Fibroblast of lung (primary cell): ENCODE data around the gene LYZL4. TPM values are rescaled to one million over a fixed set of nuclear protein-coding genes. Genes with fewer than 3 reads are reported as not detected.

Experiments
- DNase-seq, 2 donors: peaks; one replicate each; pipeline versions ENCODE4 v3.0.0 to v3.0.0-alpha.2; 2010; ENCODE audit warnings: low read depth in 2 of 2
- H2AFZ ChIP-seq: 2 replicates; pipeline ENCODE4 v1.5.1; 2012; ENCODE audit warnings: low read length, control low read depth, inconsistent platforms
- H3K27ac ChIP-seq: 2 replicates; pipeline ENCODE4 v1.5.1; 2011; ENCODE audit warnings: low read length, control low read depth; ENCODE audit not compliant: insufficient read depth
- H3K27me3 ChIP-seq: 2 replicates; pipeline ENCODE4 v1.5.1; 2011; ENCODE audit warnings: mild to moderate bottlenecking, low read length; ENCODE audit not compliant: control insufficient read depth, insufficient read depth
- H3K36me3 ChIP-seq: 2 replicates; pipeline ENCODE4 v1.5.1; 2011; ENCODE audit warnings: low read length; ENCODE audit not compliant: control insufficient read depth, insufficient read depth
- H3K4me1 ChIP-seq: 2 replicates; pipeline ENCODE4 v1.5.1; 2011; ENCODE audit warnings: low read length; ENCODE audit not compliant: control insufficient read depth, insufficient read depth; ENCODE audit errors: extremely low read depth
- H3K4me2 ChIP-seq: 2 replicates; pipeline ENCODE4 v1.5.1; 2011; ENCODE audit warnings: low read length, control low read depth; ENCODE audit not compliant: insufficient read depth; ENCODE audit errors: extremely low read depth
- H3K4me3 ChIP-seq, 4 experiments: fragments of 200-600 bp in 1 of 4; sonication (generic) in 1 of 4; replicated peaks in 1 of 4; 2 replicates each; pipeline ENCODE4 v1.5.1; 2011 to 2016; ENCODE audit warnings: low read length in 4 of 4, low read depth in 3 of 4, mild to moderate bottlenecking in 3 of 4, control low read depth in 2 of 4, inconsistent platforms in 1 of 4, mixed read lengths in 1 of 4; ENCODE audit not compliant: insufficient read depth in 1 of 4; ENCODE audit errors: control extremely low read depth in 1 of 4
- H3K79me2 ChIP-seq: 2 replicates; pipeline ENCODE4 v1.5.1; 2012; ENCODE audit warnings: mild to moderate bottlenecking, low read length, inconsistent platforms; ENCODE audit not compliant: control insufficient read depth, insufficient read depth
- H3K9ac ChIP-seq: 2 replicates; pipeline ENCODE4 v1.5.1; 2011; ENCODE audit warnings: mild to moderate bottlenecking, low read length, control low read depth; ENCODE audit not compliant: insufficient read depth
- H3K9me3 ChIP-seq: 2 replicates; pipeline ENCODE4 v1.5.1; 2012; ENCODE audit warnings: low read depth, low read length; ENCODE audit not compliant: control insufficient read depth, insufficient read depth
- H4K20me1 ChIP-seq: 2 replicates; pipeline ENCODE4 v1.5.1; 2011; ENCODE audit warnings: low read length; ENCODE audit not compliant: control insufficient read depth, insufficient read depth; ENCODE audit errors: extremely low read depth
- EZH2 ChIP-seq: IDR thresholded peaks from 2 replicates; pipeline ENCODE4 v1.5.1; 2012; ENCODE audit warnings: low read length, control low read depth, mild to moderate bottlenecking; ENCODE audit errors: missing control alignments
- polyA plus RNA-seq, 2 donors: library from polyadenylated mRNA; depleted of rRNA in 1 of 2; stranded (reverse) in 1 of 2; unstranded in 1 of 2; fragments of >200 nt; gene quantifications; 2 replicates each; pipeline ENCODE4 v1.2.1, GENCODE V29; 2011 to 2012; ENCODE audit warnings: missing spikeins in 1 of 2
- total RNA-seq: library from RNA; depleted of rRNA; stranded (reverse); fragments of >200 nt; gene quantifications from 2 replicates; pipeline ENCODE4 v1.2.1, GENCODE V29; 2014
- TF ChIP-seq, protein P1 (sequence below), 2 donors: IDR thresholded peaks in 1 of 2; conservative IDR thresholded peaks in 1 of 2; 1 replicate in 1 of 2; 2 replicates in 1 of 2; pipeline ENCODE4 v1.5.1; 2011 to 2012; ENCODE audit warnings: low read length in 2 of 2, control low read depth in 1 of 2, inconsistent platforms in 1 of 2, low read depth in 1 of 2, mild to moderate bottlenecking in 1 of 2

LYZL4 gene
- total and polyA plus RNA-seq, 2 donors (not counting 1 experiment from before 2014, with no cell fraction given), result not detected

DNA sequence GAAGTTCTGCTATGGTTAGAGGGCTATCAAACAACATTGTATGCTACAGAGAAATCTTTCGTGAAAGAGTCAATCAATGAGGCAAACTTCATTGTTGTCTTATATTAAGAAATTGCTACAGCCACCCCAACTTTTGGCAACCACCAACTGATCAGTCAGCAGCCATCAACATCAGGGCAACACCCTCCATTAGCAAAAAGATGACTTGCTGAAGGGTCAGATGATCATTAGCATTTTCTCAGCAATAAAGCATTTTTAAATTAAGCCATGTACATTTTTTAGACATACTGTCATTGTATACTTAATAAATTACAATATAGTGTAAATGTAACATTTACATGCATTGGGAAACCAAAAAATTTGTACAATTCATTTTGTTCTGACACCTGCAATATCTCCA lies 53.1 kb downstream of the LYZL4 start:
- H3K27ac ChIP-seq, result no peak overlapping the region
- no peaks in the 10 kb centered on the region for H3K9me3 ChIP-seq
- H3K9ac ChIP-seq, result no peak overlapping the region
- H3K4me2 ChIP-seq, result no peak overlapping the region
- no peaks in the 10 kb centered on the region for H3K79me2 ChIP-seq
- H3K4me3 ChIP-seq, result no peak overlapping the region
- no peaks in the 10 kb centered on the region for H3K27me3 ChIP-seq
- H3K36me3 ChIP-seq, result no peaks in the 10 kb centered on the region
- no peak overlapping the region for H2AFZ ChIP-seq
- DNase-seq, result no peak
- TF ChIP-seq EZH2, result no peak
- TF ChIP-seq, protein P1, sequence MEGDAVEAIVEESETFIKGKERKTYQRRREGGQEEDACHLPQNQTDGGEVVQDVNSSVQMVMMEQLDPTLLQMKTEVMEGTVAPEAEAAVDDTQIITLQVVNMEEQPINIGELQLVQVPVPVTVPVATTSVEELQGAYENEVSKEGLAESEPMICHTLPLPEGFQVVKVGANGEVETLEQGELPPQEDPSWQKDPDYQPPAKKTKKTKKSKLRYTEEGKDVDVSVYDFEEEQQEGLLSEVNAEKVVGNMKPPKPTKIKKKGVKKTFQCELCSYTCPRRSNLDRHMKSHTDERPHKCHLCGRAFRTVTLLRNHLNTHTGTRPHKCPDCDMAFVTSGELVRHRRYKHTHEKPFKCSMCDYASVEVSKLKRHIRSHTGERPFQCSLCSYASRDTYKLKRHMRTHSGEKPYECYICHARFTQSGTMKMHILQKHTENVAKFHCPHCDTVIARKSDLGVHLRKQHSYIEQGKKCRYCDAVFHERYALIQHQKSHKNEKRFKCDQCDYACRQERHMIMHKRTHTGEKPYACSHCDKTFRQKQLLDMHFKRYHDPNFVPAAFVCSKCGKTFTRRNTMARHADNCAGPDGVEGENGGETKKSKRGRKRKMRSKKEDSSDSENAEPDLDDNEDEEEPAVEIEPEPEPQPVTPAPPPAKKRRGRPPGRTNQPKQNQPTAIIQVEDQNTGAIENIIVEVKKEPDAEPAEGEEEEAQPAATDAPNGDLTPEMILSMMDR (conservative IDR thresholded peaks at IDR 0.05 in 1 of 2, IDR thresholded peaks at IDR 0.05 in 1 of 2; ENCODE audit: low read depth in 1 of 2, low read length in 2 of 2), result no peak
- no peaks in the 10 kb centered on the region for H3K4me1 ChIP-seq
- no peaks in the 10 kb centered on the region for H4K20me1 ChIP-seq

DNA sequence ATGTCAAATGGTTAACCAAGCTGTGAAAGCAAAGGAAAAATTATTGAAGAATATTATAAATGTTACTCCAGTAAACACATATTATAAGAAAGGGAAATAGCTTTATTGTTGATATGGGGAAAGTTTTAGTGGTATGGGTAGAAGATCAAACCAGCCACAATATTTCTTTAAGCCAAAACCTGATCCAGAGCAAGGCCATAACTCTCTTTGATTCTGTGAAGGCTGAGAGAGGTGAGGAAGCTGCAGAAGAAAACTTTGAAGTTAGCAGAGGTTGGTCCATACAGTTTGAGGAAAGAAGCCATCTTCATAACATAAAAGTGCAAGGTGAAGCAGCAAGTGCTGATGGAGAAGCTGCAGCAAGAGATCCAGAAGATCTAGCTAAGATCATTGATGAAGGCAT lies 54.8 kb downstream of the LYZL4 start:
- Histone ChIP-seq H3K4me1 (no peaks in the 10 kb centered on the region), H3K4me3 (no peak overlapping the region), H3K4me2 (no peak overlapping the region), H3K27ac (no peak overlapping the region), H3K36me3 (no peaks in the 10 kb centered on the region), H2AFZ (no peak overlapping the region), H3K9ac (no peak overlapping the region), H3K27me3 (no peaks in the 10 kb centered on the region), H3K9me3 (no peaks in the 10 kb centered on the region), H4K20me1 (no peaks in the 10 kb centered on the region), H3K79me2 (no peaks in the 10 kb centered on the region)
- TF ChIP-seq, protein P1 (conservative IDR thresholded peaks at IDR 0.05 in 1 of 2, IDR thresholded peaks at IDR 0.05 in 1 of 2; ENCODE audit: low read depth in 1 of 2, low read length in 2 of 2), result no peak
- TF ChIP-seq EZH2, result no peak
- DNase-seq, result no peak

DNA sequence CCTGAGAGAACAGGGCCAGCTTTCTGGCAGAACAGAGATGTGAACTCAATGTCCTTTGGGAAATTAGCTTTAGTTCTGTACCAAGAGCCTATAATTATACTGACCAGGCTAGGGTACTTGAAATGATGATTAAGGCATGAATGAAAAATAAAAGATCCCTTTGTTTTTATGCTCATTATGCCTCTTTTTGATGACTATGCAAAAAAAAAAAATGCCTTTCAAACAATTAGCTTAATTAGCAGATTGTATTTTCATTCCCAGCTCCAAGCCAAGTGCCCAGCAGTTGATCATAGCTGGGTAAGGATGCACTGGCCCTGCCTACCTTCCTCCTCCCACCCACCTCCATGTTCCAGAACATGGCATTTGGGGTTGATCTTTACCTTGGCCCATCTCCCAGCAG lies 56.8 kb downstream of the LYZL4 start:
- Histone ChIP-seq H3K27ac (no peak overlapping the region), H3K4me2 (no peak overlapping the region), H3K4me1 (no peaks in the 10 kb centered on the region), H4K20me1 (no peaks in the 10 kb centered on the region), H3K9ac (no peak overlapping the region), H3K4me3 (no peak overlapping the region), H3K36me3 (no peaks in the 10 kb centered on the region), H2AFZ (no peak overlapping the region), H3K79me2 (no peaks in the 10 kb centered on the region), H3K27me3 (no peaks in the 10 kb centered on the region), H3K9me3 (no peaks in the 10 kb centered on the region)
- TF ChIP-seq, protein P1 (conservative IDR thresholded peaks at IDR 0.05 in 1 of 2, IDR thresholded peaks at IDR 0.05 in 1 of 2; ENCODE audit: low read depth in 1 of 2, low read length in 2 of 2), result no peak
- no peak for TF ChIP-seq EZH2
- no peak for DNase-seq
